ENCODE data around the gene MSGN1.

DNA sequence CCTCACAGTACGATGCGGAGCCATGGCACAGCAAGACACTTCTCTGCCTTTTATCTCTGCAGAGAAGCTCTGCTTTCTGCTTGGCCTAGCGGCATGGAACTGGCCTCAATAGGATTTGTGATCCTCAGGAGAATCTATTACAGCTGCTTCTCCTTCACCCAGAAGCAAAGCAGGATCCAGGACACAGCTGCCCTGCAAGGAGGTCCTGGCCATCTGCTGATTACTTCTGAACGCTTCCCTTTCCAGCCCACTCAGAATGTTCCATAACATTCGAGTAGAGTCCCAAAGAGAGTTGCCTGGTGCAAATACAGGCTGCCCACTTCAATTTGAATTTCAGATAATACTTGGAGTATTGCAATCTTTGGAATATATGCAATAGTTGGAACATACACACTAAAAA lies 33.0 kb downstream of the MSGN1 start:
- TF ChIP-seq CTCF (conservative IDR thresholded peaks at IDR 0.05; ENCODE audit: low read length) (no peak), EZH2phosphoT487 (IDR thresholded peaks at IDR 0.05; ENCODE audit: borderline replicate concordance) (no peak)
